Activated naive CD8-positive, alpha-beta T cell (primary cell): Measurements from ENCODE around the gene YES1.

Source experiments
- H3K27ac Mint-ChIP-seq: one replicate; pipeline ENCODE4 v1.8.0; 2021; ENCODE audit warnings: mixed read lengths
- H3K27me3 Mint-ChIP-seq: one replicate; pipeline ENCODE4 v1.8.0; 2021; ENCODE audit warnings: mixed read lengths
- H3K36me3 Mint-ChIP-seq: one replicate; pipeline ENCODE4 v1.8.0; 2021; ENCODE audit warnings: mixed read lengths
- H3K4me1 Mint-ChIP-seq: one replicate; pipeline ENCODE4 v1.8.0; 2021; ENCODE audit warnings: low read depth, mixed read lengths
- H3K4me3 Mint-ChIP-seq: one replicate; pipeline ENCODE4 v1.8.0; 2021; ENCODE audit warnings: mild to moderate bottlenecking, mixed read lengths
- H3K9me3 Mint-ChIP-seq: one replicate; pipeline ENCODE4 v1.8.0; 2021; ENCODE audit warnings: low read depth, mixed read lengths

YES1 gene

DNA sequence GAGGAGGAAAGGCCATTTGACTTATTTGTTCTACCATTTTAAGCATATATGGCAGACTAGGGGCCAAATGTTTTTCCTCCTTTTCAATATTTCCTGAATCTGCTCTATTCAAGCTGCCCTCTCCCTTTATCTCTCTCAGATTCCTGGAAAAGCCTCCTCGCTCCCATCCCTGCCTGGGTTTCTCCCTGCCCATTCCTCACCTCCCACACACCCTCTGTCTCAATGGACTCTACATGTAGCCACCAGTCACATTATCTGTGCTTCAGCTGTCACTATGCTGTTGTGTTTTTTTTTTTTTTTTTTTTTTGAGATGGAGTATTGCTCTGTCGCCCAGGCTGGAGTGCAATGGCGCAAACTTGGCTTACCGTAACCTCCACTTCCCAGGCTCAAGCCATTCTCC, 131.7 kb downstream of the YES1 start:
- peaks cover 26% of the 10 kb centered on the region for H3K36me3 Mint-ChIP-seq
- H3K4me1 Mint-ChIP-seq: peaks cover 15% of the 10 kb centered on the region

GRCh38 chr18:679516-679915, 132.5 kb downstream of the YES1 start:
- peaks cover 15% of the 10 kb centered on the region for H3K4me1 Mint-ChIP-seq
- H3K36me3 Mint-ChIP-seq: peaks cover 24% of the 10 kb centered on the region
- H3K9me3 Mint-ChIP-seq: no peaks in the 10 kb centered on the region
- H3K27me3 Mint-ChIP-seq: no peaks in the 10 kb centered on the region
- no peak overlapping the region for H3K4me3 Mint-ChIP-seq
- no peak overlapping the region for H3K27ac Mint-ChIP-seq

More for the DNA sequence above, 131.7 kb downstream of the YES1 start:
- H3K27ac Mint-ChIP-seq: peak overlapping the region; percentile 12
- H3K27me3 Mint-ChIP-seq: no peaks in the 10 kb centered on the region
- H3K4me3 Mint-ChIP-seq: no peak overlapping the region
- no peaks in the 10 kb centered on the region for H3K9me3 Mint-ChIP-seq

- Mint-ChIP-seq H3K4me3 (no peak overlapping the region), H3K36me3 (peaks cover 24% of the 10 kb centered on the region), H3K27ac (no peak overlapping the region), H3K4me1 (peaks cover 15% of the 10 kb centered on the region), H3K27me3 (no peaks in the 10 kb centered on the region), H3K9me3 (no peaks in the 10 kb centered on the region)
These were observed 133.4 kb downstream of the YES1 start for GRCh38 chr18:678482-679182.

DNA sequence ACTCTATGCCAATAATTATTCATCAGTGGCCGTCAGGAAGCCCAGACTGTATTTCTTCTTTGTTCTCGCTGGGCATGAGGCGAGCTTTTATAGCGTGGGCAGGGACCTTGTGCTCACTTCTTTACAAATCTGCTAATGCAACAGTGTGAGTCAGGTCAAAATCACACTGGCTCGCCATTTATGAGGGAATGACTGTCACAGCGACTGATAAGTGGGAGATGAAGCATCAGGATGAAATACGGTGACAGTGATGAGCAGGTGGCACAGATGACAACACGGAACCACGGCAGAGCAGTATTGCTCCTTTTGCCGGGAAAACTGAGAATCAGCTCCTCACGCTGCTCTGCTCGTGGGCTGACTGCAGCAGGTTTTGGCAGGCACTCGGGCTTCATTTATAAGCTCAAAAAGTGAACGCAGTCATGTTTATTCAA, 134.1 kb downstream of the YES1 start:
- Mint-ChIP-seq H3K4me3 (no peak overlapping the region), H3K9me3 (no peaks in the 10 kb centered on the region), H3K27ac (no peak overlapping the region), H3K36me3 (peaks cover 22% of the 10 kb centered on the region), H3K4me1 (peaks cover 13% of the 10 kb centered on the region), H3K27me3 (no peaks in the 10 kb centered on the region)

- Mint-ChIP-seq H3K27me3 (no peaks in the 10 kb centered on the region), H3K4me1 (peaks cover 7% of the 10 kb centered on the region), H3K9me3 (no peaks in the 10 kb centered on the region), H3K27ac (no peak overlapping the region), H3K4me3 (no peak overlapping the region), H3K36me3 (peaks cover 22% of the 10 kb centered on the region)
These were observed 134.9 kb downstream of the YES1 start for GRCh38 chr18:677145-677544.

DNA sequence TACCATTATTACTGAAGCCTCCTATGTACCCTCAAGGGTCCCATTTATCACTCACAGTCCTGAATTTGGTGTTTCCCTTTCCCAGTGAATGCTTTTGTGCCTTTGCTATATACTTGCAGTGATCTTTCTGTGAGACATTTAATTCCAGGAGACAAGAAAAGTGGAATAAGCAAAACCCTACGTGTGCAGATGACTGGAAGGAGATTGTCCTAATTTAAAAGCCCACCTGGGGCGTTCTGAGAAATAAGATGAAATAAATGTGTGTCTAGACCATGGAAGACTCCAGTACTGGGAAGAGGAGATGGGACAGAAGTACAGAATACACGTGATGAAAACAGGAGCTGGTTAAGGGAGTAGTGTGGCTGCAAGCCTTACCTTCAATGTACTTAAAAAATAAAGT, 135.3 kb downstream of the YES1 start:
- H3K27ac Mint-ChIP-seq: peak overlapping the region; percentile 37
- no peaks in the 10 kb centered on the region for H3K9me3 Mint-ChIP-seq
- H3K4me1 Mint-ChIP-seq: peaks cover 3% of the 10 kb centered on the region
- peaks cover 18% of the 10 kb centered on the region for H3K36me3 Mint-ChIP-seq
- no peaks in the 10 kb centered on the region for H3K27me3 Mint-ChIP-seq
- no peak overlapping the region for H3K4me3 Mint-ChIP-seq

DNA sequence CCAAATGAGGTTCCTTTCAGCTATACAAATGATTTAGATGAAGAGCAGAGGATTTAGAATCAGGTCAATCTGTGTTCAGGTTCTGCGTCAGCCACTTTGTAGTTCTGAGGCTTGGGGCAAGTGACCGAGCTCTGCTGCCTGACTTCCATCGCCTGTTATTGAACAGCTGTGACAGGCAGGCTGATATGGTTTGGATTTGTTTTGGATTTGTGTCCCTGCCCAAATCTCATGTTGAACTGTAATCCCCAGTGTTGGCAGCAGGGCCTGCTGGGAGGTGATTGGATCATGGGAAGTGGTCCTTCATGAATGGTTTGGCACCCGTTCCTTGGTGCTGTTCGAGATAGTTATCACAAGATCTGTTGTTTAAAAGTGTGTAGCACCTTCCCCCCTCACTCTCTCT, 136.0 kb downstream of the YES1 start:
- H3K4me1 Mint-ChIP-seq: no peaks in the 10 kb centered on the region
- H3K36me3 Mint-ChIP-seq: peaks cover 19% of the 10 kb centered on the region
- H3K27ac Mint-ChIP-seq: no peak overlapping the region
- no peaks in the 10 kb centered on the region for H3K27me3 Mint-ChIP-seq
- H3K9me3 Mint-ChIP-seq: no peaks in the 10 kb centered on the region
- no peak overlapping the region for H3K4me3 Mint-ChIP-seq

GRCh38 chr18:675307-675706, 136.7 kb downstream of the YES1 start:
- no peak overlapping the region for H3K4me3 Mint-ChIP-seq
- H3K4me1 Mint-ChIP-seq: no peaks in the 10 kb centered on the region
- no peaks in the 10 kb centered on the region for H3K27me3 Mint-ChIP-seq
- peaks cover 26% of the 10 kb centered on the region for H3K36me3 Mint-ChIP-seq
- H3K9me3 Mint-ChIP-seq: no peaks in the 10 kb centered on the region
- no peak overlapping the region for H3K27ac Mint-ChIP-seq

DNA sequence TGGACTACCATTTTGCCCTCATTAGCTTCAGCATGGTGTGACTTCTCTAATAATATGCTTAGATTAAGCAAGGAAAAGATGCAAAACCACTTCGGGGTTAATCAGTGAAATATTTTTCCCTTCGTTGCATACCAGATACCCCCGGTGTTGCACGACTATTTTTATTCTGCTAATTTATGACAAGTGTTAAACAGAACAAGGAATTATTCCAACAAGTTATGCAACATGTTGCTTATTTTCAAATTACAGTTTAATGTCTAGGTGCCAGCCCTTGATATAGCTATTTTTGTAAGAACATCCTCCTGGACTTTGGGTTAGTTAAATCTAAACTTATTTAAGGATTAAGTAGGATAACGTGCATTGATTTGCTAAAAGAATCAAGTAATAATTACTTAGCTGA, 138.3 kb downstream of the YES1 start:
- no peaks in the 10 kb centered on the region for H3K9me3 Mint-ChIP-seq
- peaks cover 25% of the 10 kb centered on the region for H3K36me3 Mint-ChIP-seq
- H3K4me3 Mint-ChIP-seq: no peak overlapping the region
- H3K4me1 Mint-ChIP-seq: no peaks in the 10 kb centered on the region
- H3K27me3 Mint-ChIP-seq: no peaks in the 10 kb centered on the region
- H3K27ac Mint-ChIP-seq: no peak overlapping the region

- Mint-ChIP-seq H3K27me3 (no peaks in the 10 kb centered on the region), H3K9me3 (peaks cover 4% of the 10 kb centered on the region), H3K27ac (no peak overlapping the region), H3K4me1 (no peaks in the 10 kb centered on the region), H3K4me3 (no peak overlapping the region), H3K36me3 (peaks cover 27% of the 10 kb centered on the region)
These were observed 138.7 kb downstream of the YES1 start for GRCh38 chr18:673317-673716.
